Measurements from ENCODE around the gene ENPP3.
"Not testable (repeated sequence)": the region's sequence is repeated elsewhere in the genome, so short reads cannot be mapped to it uniquely, and the experiment has no call there.

ENPP3 gene

DNA sequence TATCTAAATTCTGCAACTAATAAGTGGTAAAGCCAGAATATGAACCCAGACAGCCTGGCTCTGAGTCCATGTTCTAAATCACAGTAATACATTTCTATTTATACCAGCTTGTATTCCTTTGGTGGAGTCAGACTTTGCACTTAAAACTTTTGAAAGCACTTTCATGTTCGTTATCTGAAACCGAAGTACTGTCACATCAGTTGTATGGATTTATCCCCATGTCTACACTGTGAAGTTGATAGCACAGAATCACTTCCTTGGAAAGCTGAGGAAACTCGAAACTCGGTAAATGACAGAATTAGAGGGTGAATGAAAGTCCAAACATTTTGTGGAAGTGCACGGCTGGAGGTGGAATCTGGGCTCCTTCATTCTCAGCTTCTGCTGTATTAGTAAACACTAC, 102.0 kb downstream of the ENPP3 start:
- no peak for DNase-seq

- DNase-seq: no peak
Observed at GRCh38 chr6:131740161-131740560, 103.1 kb downstream of the ENPP3 start.

DNA sequence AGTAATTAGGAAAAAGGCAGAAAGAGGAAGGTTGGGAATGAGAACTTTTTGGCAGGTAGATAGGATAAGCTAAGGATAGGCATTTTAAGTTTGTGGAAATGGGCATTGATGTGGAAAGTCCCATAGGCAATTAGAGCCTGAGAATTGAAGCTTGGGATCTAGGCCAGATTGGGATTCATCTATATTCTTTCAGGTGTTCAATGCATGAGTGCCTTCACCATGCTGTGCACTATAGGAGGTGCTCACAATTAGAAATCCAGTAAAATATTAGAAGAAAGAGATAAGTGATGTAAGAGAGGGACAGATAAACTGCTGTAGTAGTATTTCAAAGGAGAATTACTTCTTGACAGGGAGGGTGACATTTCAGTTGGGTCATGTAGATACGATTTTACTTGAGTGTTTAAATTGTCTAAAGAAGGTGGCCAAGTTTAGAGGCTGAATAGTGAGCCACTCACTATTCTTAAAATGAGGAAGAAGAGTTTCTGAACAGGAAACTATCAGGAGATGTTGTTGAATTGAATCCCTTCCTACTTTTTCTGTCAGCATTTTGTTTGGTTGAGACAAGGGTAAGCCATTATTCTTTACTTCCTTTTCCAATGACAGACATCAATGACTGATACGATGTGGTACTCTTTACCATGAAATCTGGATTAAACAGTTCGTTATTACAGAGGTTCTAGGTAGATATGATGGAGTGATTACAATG, 104.7 kb downstream of the ENPP3 start:
- no peak for DNase-seq

DNA sequence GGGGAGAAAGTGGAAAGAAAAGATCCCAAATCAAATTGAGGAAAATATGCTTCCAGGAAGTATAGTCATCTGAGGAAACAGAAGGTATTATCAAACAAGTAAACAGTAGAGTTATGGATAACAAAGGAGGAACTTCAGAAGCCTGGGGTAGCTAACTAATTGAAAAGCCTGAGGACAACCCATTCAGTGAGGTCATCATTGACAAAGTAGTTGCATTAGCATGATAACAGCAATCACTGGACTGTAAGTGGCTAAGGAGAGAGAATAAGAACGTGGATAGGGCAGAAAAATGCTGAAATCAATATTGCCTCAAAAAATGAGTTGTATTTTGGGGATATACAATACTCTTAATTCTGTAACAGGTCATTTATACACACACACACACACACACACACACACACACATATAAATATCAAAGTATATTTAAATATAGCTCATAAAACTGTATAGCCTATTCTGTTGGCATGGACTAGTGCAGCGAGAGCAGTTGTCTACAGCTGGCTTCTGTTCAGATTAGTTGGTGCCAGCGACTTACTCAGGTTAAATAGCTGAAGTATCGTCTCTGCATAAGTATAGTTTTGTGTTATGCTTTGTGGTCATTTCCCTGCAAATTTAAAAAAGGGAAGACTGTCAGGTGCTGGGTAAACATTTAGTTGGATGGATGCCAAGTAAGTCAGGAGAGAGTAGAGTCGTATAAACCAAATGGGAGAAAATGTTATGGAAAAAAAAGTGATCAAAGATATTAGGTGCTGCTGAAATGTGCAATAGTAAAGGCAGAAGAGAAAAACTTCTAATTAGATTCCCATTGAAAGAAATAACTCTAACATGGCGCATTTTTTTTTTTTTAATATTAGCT, 107.6 kb downstream of the ENPP3 start:
- DNase-seq: no peak

DNA sequence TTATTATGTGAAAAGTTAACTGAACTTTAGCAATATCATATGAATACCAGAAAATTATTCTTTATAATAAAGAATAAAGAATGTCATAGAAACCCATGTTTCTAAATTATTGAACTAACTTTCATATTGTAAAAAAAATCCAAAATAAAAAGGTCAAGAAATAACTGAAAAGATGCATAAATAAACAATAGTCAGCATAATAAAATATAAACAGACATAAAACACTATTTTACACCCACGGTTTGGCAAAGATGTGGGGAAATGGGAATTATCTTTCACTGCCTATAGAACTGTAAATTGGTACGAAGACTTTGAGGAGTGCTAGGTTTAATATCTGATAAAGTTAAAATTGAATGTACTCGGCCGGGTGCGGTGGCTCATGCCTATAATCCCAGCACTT, 108.4 kb downstream of the ENPP3 start:
- no peak for DNase-seq

GRCh38 chr6:131747821-131748353, 110.8 kb downstream of the ENPP3 start:
- DNase-seq: no peak

GRCh38 chr6:131749023-131749422, 111.9 kb downstream of the ENPP3 start:
- DNase-seq: no peak

- not testable (repeated sequence) for DNase-seq
Observed at GRCh38 chr6:131751012-131751715, 114.1 kb downstream of the ENPP3 start.

DNA sequence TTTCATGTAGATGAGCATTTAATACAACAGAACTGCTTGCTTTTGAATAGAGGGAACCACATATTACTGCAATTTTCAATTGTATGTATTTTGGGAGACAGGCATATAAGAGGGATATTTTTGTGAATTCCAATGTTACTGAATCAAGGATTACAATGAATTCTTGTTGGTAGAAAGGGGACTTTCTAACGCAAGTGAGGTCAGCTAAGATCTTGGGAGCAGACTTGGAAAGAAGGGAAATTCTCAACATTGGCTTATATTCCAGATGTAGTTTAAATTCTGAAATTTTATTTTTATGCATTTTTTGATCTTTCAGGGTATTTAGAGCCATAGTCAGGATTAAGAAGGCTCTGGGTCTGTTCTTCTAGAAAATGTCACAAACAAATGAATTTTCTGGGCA, 117.0 kb downstream of the ENPP3 start:
- no peak for DNase-seq

DNA sequence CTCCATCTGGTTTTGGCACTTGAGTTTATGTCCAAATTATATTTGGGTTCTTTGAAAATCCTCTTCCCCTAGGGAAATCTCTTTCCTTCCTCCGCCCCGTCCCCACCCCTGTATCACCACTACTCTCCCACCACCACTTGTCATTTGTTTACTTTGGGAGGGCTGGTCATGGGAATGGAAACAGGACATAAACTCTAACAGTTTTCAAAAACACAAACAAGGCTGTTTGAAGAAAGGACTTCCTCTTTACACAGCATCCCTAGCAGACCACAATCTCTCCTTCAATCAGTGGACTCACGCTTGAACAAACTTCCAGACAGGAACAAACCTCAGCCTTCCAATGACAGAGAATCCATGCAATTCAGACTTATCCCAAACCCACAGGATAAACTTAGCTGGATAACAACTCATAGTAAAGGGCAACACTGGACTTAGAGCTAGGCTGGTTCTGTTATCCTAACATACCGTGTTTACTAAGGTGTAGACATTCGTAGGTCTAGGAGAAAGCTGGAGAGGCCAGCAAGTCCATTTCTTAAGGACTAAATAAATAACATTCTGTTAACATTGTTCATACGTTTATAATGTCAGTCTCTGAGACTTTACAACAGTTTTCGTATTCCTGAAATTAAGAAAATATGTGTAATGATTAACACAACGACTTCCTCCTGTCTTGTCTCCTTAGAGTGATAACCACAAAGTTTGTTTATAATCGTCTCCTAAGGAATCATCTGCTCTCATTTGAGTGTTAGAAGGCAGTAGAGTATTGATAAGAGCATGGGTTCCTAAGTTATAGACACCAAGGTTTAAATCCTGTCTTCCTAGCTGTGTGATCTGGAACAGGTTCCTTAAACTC, 117.8 kb downstream of the ENPP3 start:
- DNase-seq: no peak

DNA sequence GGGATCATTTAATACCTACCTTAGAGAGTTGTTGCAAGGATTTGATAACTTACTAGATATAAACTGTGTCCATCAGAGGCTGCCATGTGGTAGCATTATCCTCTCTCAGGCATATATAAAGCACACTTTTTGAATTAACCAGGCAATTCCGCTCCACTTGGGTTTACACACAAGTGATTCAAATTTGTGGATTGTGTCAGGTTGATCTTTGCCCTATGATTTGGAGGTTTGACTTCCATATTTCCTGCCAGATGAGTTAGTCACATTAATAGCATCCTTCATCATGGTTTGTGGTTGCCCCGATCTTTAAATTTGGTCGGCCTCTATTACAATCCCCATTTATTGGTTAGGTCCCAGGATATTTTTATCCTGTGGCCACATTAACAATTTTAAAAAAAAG, 118.5 kb downstream of the ENPP3 start:
- DNase-seq: no peak

- no peak for DNase-seq
Observed at GRCh38 chr6:131756039-131756438, 118.9 kb downstream of the ENPP3 start.

- no peak for DNase-seq
Observed at GRCh38 chr6:131758920-131759319, 121.8 kb downstream of the ENPP3 start.

DNA sequence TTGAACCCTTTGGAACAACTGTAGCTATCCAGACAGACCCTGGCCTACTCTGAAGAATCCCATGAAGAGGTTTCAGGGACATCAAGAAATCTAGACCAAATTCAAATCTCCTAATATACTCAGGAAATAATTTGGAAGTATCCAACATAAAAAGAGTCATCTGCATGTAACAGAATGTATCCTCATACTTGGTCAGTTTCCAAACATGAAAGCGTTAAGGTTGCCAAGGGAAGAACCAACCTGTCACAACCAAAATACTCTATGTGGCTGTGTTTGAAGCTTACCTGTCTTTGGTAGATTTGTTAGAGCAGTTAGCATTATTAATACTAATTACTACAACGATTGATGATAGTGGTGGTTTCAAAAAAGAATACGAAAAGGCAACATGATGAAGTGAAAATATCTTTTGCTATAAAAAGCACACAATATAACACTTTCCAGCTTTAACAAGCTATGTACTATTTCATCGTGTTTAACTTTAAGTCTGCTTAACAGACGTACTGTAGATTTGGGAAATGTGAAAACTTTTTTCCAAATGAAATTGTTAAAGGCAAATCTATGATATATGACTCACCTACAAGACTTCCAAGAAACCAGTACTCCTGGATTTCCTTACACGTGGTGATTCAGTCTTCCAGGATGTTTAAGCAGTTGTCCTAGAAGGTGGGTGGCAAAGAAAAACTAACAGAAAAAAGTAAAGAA, 124.1 kb downstream of the ENPP3 start:
- no peak for DNase-seq

DNA sequence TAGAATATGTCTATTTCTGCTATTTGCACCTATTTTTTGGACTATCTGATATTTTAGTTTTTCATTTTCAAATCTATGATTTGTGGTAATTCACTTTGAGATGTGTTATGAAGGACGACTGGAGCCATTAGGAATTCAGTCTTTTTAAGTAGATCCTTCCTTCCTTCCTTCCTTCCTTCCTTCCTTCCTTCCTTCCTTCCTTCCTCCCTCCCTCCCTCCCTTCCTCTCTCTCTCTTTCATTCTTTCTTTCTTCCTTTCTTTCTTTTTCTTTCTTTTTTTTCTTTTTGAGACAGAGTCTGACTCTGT, 124.6 kb downstream of the ENPP3 start:
- DNase-seq: no peak

- no peak for DNase-seq
Observed at GRCh38 chr6:131762984-131763383, 125.9 kb downstream of the ENPP3 start.

- DNase-seq: no peak
Observed at GRCh38 chr6:131763749-131764148, 126.6 kb downstream of the ENPP3 start.

GRCh38 chr6:131764350-131764749, 127.2 kb downstream of the ENPP3 start:
- no peak for DNase-seq

- DNase-seq: no peak
Observed at GRCh38 chr6:131765081-131765803, 128.1 kb downstream of the ENPP3 start.

DNA sequence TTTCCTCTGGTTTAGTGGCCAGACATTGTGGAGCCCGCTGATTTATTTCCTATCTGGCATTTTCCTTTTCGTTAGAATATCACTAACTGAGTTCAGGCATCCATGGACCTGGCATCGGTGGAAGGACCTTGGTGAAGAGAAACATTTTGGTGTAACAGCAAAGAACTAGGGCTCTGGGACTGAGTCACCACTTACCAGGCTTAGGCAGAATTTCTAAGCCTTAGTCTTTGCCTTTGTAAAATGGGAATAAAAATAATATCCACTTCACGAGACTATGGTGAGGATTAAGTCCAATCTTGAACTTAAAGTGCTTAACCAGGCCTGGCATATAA, 128.7 kb downstream of the ENPP3 start:
- no peak for DNase-seq

DNA sequence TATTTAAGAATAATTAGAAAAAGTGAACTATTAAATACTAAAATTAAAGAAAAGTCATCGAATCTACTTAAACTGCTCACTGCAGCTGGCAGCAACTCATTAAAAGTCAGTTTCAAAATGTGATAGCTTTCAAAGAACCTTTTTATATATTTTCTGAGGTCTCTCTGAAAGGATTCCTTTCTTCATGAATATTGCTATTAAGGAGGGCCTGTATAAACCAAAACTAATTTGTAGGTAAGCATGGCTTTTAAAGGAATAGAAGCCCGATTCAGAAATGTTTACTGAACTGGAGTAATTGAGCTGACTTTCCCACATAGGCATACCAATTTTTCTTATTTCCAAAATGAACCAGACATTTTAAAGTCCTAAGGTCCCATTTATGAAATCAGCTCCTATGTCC, 129.5 kb downstream of the ENPP3 start:
- DNase-seq: no peak

DNA sequence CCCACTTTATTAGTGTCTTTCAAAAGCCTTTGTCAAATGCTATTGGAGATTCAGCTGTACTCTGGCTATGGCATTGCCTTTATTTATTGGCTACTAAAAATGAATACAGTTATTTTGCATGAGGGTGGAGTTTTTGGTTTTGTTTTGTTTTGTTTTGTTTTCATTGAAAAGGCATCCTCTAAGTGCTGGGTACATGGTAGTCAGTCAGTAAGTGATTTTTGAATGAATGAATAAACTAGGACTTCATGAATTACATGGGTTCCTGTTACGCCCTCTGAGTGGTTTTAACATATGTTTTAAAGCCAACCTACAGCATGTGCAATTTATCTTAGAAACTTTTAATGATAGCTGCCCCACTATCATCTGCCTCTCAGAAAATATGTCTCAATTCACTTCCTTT, 131.9 kb downstream of the ENPP3 start:
- DNase-seq: no peak
